Measurements from ENCODE around the gene SULT1C4. TPM values are rescaled to one million over a fixed set of nuclear protein-coding genes. Genes with fewer than 3 reads are reported as not detected.

Gene SULT1C4
- polyA plus RNA-seq (2011; rRNA removed) (4.0 and 4.1 TPM in 2 replicates), polyA minus RNA-seq (2011; rRNA and poly(A)+ RNA removed) (1.7 and 1.9 TPM in 2 replicates)

- DNase-seq (ENCODE audit: low read depth, low spot score): no peak
- Histone ChIP-seq H3K9me3 (ENCODE audit: control insufficient read depth, insufficient read depth, low read length) (no peaks in the 10 kb centered on the region), H3K27ac (ENCODE audit: low read depth, low read length) (peak within 1 kb of the TSS; percentile 32), H3K4me3 (ENCODE audit: low read depth, low read length) (peak within 1 kb of the TSS; percentile 14; the same call in 1 of the 2 replicates), H3K27me3 (ENCODE audit: control insufficient read depth, insufficient read depth, low read length) (no peaks in the 10 kb centered on the region)
- no peak for TF ChIP-seq CTCF (IDR thresholded peaks at IDR 0.05; ENCODE audit: low read depth, low read length)
- ChIA-PET CTCF (interaction anchor here (0.6 to 1.0 kb wide), 4 partner anchors 26 to 259 kb away, joined by 3 to 4 read pairs (median 3); no protein-coding TSS in a partner anchor), POLR2A (interaction anchor here (0.6 to 1.2 kb wide), 2 partner anchors 12 to 71 kb away, joined by 3 read pairs; partner anchors contain the start of gene GCC2)
These were observed at the start of gene SULT1C4 for GRCh38 chr2:108377815-108378630. Gene SULT1C4 (plus strand): TSS chr2:108377954. CDS start chr2:108378338, 384 bp downstream.

- DNase-seq (ENCODE audit: low read depth, low spot score): no peak
- ChIA-PET CTCF (interaction anchor here (1.0 kb wide), 1 partner anchor 255 kb away, joined by 3 read pairs; no protein-coding TSS in a partner anchor), POLR2A (no interaction called here)
- peaks cover 20% of the 10 kb centered on the region for H3K27me3 ChIP-seq (ENCODE audit: control insufficient read depth, insufficient read depth, low read length)
- H3K27ac ChIP-seq (ENCODE audit: low read depth, low read length): no peak overlapping the region
- no peak for TF ChIP-seq CTCF (IDR thresholded peaks at IDR 0.05; ENCODE audit: low read depth, low read length)
- H3K9me3 ChIP-seq (ENCODE audit: control insufficient read depth, insufficient read depth, low read length): no peaks in the 10 kb centered on the region
- H3K4me3 ChIP-seq (ENCODE audit: low read depth, low read length): no peak overlapping the region
These were observed 48.0 kb upstream of the SULT1C4 start for GRCh38 chr2:108329771-108330170.

GRCh38 chr2:108330979-108331378 is 46.8 kb upstream of the SULT1C4 start:
- DNase-seq (ENCODE audit: low read depth, low spot score): no peak
- POLR2A ChIA-PET: no interaction called here
- no peak for TF ChIP-seq CTCF (IDR thresholded peaks at IDR 0.05; ENCODE audit: low read depth, low read length)
- Histone ChIP-seq H3K27me3 (ENCODE audit: control insufficient read depth, insufficient read depth, low read length) (peaks cover 23% of the 10 kb centered on the region), H3K9me3 (ENCODE audit: control insufficient read depth, insufficient read depth, low read length) (no peaks in the 10 kb centered on the region), H3K27ac (ENCODE audit: low read depth, low read length) (no peak overlapping the region), H3K4me3 (ENCODE audit: low read depth, low read length) (no peak overlapping the region)
- CTCF ChIA-PET: no interaction called here

GRCh38 chr2:108345951-108346350 is 31.8 kb upstream of the SULT1C4 start:
- POLR2A ChIA-PET: no interaction called here
- Histone ChIP-seq H3K27me3 (ENCODE audit: control insufficient read depth, insufficient read depth, low read length) (peaks cover 10% of the 10 kb centered on the region), H3K9me3 (ENCODE audit: control insufficient read depth, insufficient read depth, low read length) (no peaks in the 10 kb centered on the region), H3K4me3 (ENCODE audit: low read depth, low read length) (no peak overlapping the region), H3K27ac (ENCODE audit: low read depth, low read length) (no peak overlapping the region)
- no peak for TF ChIP-seq CTCF (IDR thresholded peaks at IDR 0.05; ENCODE audit: low read depth, low read length)
- DNase-seq (ENCODE audit: low read depth, low spot score): no peak
- CTCF ChIA-PET: no interaction called here

- TF ChIP-seq CTCF (IDR thresholded peaks at IDR 0.05; ENCODE audit: low read depth, low read length): no peak
- H3K9me3 ChIP-seq (ENCODE audit: control insufficient read depth, insufficient read depth, low read length): no peaks in the 10 kb centered on the region
- CTCF ChIA-PET: interaction anchor here (0.8 kb wide), 1 partner anchor 238 kb away, joined by 3 read pairs; no protein-coding TSS in a partner anchor
- POLR2A ChIA-PET: no interaction called here
- peaks cover 10% of the 10 kb centered on the region for H3K27me3 ChIP-seq (ENCODE audit: control insufficient read depth, insufficient read depth, low read length)
- H3K4me3 ChIP-seq (ENCODE audit: low read depth, low read length): no peak overlapping the region
- DNase-seq (ENCODE audit: low read depth, low spot score): no peak
- H3K27ac ChIP-seq (ENCODE audit: low read depth, low read length): no peak overlapping the region
These were observed 30.9 kb upstream of the SULT1C4 start for GRCh38 chr2:108346827-108347226.
